ENCODE data around the gene ADPRH.

DNA sequence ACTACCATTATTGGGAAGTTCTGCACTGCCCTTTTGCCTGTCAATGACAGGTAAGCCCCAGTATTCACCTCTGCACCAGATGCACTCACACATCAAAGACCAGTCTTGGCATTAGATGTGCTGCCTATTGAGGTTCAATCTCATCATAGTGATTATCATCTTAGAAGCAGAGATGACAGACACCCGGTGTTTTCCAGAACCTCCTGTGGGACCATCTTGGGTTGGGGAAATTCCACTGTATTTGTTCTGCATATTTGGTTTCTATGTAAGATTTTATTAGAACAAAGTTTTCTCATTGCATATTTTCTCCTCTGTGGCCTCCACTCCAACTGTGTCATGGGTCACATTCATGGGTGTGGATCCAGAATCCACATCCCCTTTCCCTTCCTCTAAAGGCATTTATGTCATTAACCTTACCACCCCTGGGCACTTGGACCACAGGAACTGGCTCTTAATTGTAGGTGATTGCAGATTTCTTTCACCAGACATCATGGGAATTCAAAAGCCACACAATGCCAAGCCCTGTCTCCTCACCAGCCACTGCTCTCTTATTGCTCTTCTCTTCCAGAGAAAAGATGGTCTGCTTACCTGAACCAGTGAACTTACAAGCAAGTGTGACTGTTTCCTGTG is 49.6 kb downstream of the ADPRH start:
- TF ChIP-seq POLR2AphosphoS5 (IDR thresholded peaks at IDR 0.05) (peak in 2 of 4 donors; percentile 16 to 23), POLR2A (IDR thresholded peaks at IDR 0.05) (no peak)
